DMS153 (cell line): ENCODE data around the gene SYNDIG1.

Source experiments
- DNase-seq: peaks from one replicate; lab custom pipeline; 2025; lab: John Stamatoyannopoulos, UW

SYNDIG1 gene

DNA sequence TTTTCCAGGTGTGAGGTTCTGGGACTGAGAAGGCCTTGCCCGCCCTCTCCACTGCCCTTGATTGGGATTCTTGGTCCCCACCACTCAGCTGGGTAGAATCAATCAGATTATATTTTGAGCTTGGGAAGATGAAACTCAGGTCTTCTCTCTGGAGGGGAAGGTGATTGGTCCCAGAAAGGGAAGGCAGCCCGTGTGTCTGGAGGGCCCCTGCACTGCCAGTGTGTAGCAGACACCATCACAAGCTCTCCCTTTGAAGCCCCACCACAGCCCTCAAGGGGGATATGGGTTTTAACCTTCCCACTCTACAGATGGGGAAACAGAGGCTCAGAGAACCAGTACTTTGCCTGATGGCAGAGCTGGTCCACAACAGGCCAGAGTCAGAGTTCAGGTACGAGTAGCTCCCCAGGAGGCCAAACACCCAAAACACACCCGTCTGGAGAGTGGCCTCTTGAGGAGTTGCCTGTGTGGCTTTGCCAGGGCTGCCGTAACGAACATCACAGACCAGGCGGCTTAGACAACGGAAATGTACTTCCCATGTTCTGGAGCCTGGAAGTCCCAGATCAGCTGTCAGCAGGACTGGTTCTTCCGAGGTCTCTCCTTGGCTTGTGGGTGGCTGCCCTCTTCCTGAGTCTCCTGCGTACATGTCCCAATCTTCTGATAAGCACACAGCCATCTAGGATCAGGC, 205.6 kb downstream of the SYNDIG1 start:
- DNase-seq: no peak

DNA sequence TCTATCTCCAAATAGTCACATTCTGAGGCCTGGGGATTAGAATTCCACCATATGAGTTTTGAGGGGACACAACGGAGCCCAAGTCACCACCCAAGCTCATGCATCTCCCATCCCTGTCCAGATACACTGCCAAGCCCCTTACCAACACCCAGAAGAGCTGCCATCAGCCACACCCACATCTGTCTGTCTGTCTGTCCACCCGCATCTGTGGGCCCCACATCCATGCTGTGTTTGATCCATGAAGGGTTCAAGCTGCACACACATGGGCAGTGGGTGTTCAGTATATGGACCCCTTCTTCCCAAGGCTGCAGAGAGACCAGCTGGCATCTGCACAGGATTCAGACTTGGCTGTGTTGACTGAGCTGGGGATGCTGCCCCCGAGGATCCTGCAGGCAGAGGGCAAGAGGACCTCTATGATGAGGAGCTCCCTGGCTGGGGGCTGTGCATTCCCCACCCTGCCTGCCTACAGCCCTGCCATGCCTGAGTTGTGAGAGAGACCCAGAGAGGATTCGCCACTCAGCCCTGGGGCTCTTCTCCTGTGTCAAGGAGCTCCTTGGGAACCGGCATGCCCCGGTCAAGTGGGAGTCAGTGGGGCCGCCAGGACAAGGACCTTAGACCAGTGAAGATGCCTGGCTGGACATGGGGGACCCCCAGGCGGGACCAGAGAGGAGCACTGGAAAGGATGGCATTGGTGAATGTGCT, 206.4 kb downstream of the SYNDIG1 start:
- DNase-seq: no peak

DNA sequence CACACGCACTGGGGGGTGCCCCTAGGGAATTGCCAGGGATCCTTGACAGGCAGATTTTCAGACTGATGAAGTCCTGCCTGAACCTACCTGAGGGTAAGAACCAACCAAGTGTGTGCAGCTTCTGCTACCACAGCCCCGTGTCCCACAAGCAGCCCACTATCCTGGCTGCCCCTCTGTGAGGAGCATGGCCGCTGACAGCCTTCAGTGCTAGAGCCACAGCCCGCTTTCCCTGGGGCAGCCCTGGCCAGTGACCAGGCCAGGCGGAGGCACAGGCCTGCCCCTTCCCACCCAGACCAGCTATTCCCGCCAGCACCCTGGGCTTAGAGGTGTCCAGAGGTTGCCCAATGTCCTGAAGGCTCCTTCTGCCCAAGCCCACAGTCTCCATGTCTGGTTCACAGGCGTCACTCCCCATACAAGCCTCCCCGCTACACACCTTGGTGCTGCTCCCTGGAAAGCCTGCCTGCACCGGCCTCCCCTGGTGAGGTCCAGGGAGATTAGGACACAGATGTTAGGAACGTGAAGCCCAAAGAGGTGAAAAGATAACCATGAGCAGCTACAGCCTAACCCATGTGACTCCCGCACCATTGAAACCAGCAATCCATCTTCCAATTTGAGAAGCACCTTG, 207.0 kb downstream of the SYNDIG1 start:
- no peak for DNase-seq

DNA sequence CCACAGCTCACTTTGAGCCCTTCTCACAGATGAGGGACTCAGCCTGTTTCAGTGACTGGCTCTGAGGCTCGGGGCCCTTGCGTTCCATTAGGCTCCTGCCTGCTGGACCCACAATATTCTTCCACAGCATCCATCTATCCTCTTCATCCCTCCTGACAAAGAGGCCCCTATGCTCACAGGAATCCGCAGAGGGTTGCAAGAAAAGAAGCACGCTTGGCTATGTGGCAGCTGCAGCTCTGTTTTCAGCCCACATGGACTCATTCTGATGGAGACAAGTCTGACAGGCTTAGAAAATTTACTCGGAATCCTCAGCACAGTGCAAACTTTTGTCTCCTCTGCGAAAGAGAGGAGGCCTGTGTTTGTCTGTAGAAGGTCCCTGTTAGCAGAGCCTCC, 207.5 kb downstream of the SYNDIG1 start:
- no peak for DNase-seq

DNA sequence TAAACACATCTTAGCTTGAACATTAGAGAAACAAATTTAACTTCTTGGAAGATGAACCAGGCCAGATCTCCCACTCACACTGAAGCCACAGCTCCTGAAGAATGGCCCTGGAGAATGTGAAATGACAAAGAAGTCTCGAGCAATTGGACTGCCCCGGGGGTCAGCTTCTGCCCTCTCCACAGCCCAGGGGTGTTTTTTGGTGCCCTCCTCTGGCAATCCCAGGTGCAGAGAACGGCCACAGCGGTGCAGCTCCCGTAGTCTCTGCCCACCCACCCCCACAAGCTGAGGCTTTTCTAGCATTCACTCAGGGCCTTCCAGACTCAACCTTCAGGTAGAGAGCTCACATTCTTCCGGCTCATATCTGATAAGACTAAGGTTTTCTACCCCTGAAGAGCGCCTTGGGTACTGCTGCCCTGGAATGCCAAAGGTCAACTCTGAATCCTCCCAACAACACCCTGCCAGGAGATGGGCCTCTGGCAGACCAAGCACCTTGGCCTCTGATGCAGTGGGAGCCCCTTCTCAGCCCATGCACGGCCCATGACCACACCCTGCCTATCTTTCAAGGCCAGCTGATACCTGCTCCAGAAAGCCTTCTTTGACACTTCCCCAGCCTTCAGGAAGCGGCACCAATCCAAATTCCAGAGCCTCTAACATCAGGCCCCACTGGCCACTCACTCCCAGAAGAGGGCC, 208.3 kb downstream of the SYNDIG1 start:
- no peak for DNase-seq

DNA sequence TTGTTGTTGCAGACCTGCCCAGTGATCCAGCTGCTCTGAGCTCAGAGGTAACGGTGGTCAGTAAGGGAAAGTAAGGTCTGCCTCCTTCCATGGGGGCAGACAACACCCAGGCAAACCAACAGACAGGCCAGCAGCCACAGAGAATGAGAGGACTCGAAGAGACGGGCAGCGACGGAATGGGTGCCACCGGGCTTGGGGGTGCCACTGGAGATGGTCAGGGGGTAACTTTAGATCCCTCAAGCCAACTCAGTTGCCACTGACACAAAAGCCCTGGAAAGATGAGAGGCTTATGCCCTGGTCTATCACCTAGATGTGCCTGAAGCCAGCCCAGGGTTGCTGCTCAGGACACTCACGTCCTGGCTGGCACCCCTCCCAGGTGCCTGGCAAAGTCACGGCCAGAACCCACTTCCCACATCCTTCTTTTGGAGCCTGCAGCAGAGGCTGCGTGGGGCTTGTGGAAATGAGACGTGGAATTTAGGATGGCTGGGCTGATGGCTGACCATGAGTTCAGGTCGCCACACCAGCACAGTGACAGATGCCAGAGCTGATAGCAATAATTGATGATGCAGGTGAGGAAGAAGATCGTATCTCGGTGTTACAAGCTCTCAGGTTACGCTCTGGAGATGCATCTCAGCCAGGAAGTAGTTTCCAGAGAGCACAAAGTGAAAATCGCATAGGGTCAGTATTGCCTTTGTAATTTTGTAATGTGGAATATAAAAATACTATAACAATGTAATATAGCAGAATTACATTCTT, 209.1 kb downstream of the SYNDIG1 start:
- no peak for DNase-seq

GRCh38 chr20:24679448-24680047, 210.1 kb downstream of the SYNDIG1 start:
- DNase-seq: no peak

- no peak for DNase-seq
Observed at GRCh38 chr20:24681634-24682495, 212.4 kb downstream of the SYNDIG1 start.

- no peak for DNase-seq
Observed at GRCh38 chr20:24682496-24682985, 213.1 kb downstream of the SYNDIG1 start.

- DNase-seq: no peak
Observed at GRCh38 chr20:24683676-24684075, 214.2 kb downstream of the SYNDIG1 start.

- no peak for DNase-seq
Observed at GRCh38 chr20:24684421-24684871, 215.0 kb downstream of the SYNDIG1 start.

GRCh38 chr20:24684956-24685691, 215.7 kb downstream of the SYNDIG1 start:
- no peak for DNase-seq

DNA sequence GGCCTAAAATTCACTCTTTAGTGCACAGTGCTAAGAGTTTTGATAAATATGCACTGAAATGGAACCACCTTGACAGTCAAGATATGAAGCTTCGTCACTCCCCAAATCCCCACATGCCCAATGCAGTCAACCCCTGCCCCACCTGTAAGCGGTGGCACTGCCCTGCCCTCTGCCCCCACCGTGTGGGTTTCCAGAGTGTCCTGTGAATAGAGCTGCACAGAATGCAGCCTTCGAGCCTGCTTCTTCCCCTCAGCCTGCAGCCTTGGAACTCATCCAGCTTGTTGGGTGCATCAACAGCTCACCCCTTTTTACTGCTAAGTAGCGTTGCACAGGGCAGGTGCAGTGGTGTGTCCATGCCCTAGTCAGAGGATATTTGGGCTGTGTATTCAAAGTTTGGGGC, 216.3 kb downstream of the SYNDIG1 start:
- no peak for DNase-seq

- DNase-seq: no peak
Observed at GRCh38 chr20:24686156-24686555, 216.7 kb downstream of the SYNDIG1 start.

- DNase-seq: no peak
Observed at GRCh38 chr20:24690408-24690807, 221.0 kb downstream of the SYNDIG1 start.

- DNase-seq: no peak
Observed at GRCh38 chr20:24691901-24692351, 222.5 kb downstream of the SYNDIG1 start.

DNA sequence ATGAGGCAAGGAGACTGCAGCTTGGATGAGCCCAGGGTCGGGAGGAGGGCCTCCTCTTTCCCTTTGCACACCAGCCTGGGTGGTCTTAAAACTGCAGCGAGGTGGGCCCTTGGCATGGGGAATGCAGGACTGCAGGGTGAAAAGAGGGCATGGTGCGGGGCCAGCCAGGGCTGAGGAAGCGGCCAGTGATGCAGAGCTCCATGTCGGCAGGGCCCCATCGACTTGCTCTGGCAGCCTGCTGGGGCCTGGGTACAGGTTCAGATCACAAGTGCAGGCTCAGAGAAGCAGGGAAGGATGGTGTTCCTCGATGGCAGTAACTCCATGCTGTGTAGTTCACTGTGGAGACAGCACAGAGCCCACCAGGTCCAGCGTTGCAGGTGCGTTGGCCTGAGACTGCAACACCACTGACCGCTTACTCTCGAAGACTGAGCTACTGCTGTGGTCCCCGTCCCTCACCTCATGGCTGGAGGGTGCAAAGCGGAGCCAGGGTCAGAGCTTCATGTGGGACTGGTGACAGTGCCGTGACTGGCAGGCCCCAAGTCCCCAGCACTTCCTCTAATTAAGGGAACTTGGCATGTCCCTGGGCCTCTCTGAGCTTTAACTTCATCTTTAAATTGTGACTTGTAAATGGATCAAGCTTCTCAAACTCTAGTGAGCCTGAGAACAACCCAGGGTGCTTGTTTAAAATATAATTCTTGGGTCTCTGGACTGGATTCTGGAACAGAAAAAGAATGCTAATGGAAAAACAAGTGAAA, 223.2 kb downstream of the SYNDIG1 start:
- DNase-seq: no peak

GRCh38 chr20:24693466-24694156, 224.2 kb downstream of the SYNDIG1 start:
- no peak for DNase-seq
